Measurements from ENCODE around the gene SLC6A19.

- TF ChIP-seq EP300 (IDR thresholded peaks at IDR 0.05; ENCODE audit: borderline replicate concordance in 1 of 2, low read depth in 1 of 2, low read length in 1 of 2), result no peak
- TF ChIP-seq EZH2phosphoT487 (IDR thresholded peaks at IDR 0.05; ENCODE audit: borderline replicate concordance, low read depth), result no peak
- TF ChIP-seq RAD21 (IDR thresholded peaks at IDR 0.05; ENCODE audit: low read length), result no peak
- TF ChIP-seq, protein P1, sequence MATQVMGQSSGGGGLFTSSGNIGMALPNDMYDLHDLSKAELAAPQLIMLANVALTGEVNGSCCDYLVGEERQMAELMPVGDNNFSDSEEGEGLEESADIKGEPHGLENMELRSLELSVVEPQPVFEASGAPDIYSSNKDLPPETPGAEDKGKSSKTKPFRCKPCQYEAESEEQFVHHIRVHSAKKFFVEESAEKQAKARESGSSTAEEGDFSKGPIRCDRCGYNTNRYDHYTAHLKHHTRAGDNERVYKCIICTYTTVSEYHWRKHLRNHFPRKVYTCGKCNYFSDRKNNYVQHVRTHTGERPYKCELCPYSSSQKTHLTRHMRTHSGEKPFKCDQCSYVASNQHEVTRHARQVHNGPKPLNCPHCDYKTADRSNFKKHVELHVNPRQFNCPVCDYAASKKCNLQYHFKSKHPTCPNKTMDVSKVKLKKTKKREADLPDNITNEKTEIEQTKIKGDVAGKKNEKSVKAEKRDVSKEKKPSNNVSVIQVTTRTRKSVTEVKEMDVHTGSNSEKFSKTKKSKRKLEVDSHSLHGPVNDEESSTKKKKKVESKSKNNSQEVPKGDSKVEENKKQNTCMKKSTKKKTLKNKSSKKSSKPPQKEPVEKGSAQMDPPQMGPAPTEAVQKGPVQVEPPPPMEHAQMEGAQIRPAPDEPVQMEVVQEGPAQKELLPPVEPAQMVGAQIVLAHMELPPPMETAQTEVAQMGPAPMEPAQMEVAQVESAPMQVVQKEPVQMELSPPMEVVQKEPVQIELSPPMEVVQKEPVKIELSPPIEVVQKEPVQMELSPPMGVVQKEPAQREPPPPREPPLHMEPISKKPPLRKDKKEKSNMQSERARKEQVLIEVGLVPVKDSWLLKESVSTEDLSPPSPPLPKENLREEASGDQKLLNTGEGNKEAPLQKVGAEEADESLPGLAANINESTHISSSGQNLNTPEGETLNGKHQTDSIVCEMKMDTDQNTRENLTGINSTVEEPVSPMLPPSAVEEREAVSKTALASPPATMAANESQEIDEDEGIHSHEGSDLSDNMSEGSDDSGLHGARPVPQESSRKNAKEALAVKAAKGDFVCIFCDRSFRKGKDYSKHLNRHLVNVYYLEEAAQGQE (IDR thresholded peaks at IDR 0.05; ENCODE audit: low read depth, low read length), result no peak
Measured at GRCh38 chr5:1159774-1160406, 41.5 kb upstream of the SLC6A19 start.

Data from SK-N-SH (cell line).